Stimulated activated CD4-positive, alpha-beta T cell treated with anti-CD3 and anti-CD28 coated beads, TNF-alpha, amount 100 ng/mL, for 24 hours (primary cell): ENCODE results near the gene SELENOF.
"Not testable (repeated sequence)": the region's sequence is repeated elsewhere in the genome, so short reads cannot be mapped to it uniquely, and the experiment has no call there.

Experiments used
- DNase-seq, 3 experiments: peaks; one replicate each; pipeline ENCODE4 v3.0.0-alpha.2; 2020; ENCODE audit warnings: low read depth in 3 of 3

Gene SELENOF

GRCh38 chr1:86814118-86814517, 99.8 kb downstream of the SELENOF start:
- not testable (repeated sequence) for DNase-seq
